T-helper 2 cell treated with Interferon-gamma antibody and Interleukin-4, amounts not matched to agents 5 μg/mL and 100 μg/mL, for 36 hours (primary cell): Measurements from ENCODE around the gene NPEPPS.

Source experiments
- DNase-seq: peaks from one replicate; pipeline ENCODE4 v3.0.0; 2021; ENCODE audit warnings: low spot score
- H3K27ac Mint-ChIP-seq: one replicate; pipeline ENCODE4 v1.8.0; 2021; ENCODE audit warnings: mild to moderate bottlenecking, mixed read lengths
- H3K27me3 Mint-ChIP-seq: one replicate; pipeline ENCODE4 v1.8.0; 2021; ENCODE audit warnings: low read depth, mixed read lengths
- H3K36me3 Mint-ChIP-seq: one replicate; pipeline ENCODE4 v1.8.0; 2021; ENCODE audit warnings: low read depth, mixed read lengths
- H3K4me1 Mint-ChIP-seq: one replicate; pipeline ENCODE4 v1.8.0; 2021; ENCODE audit warnings: low read depth, mixed read lengths
- H3K4me3 Mint-ChIP-seq: one replicate; pipeline ENCODE4 v1.8.0; 2022; ENCODE audit warnings: mild to moderate bottlenecking, moderate library complexity, mixed read lengths
- H3K9me3 Mint-ChIP-seq: one replicate; pipeline ENCODE4 v1.8.0; 2021; ENCODE audit warnings: mixed read lengths

The NPEPPS gene

DNA sequence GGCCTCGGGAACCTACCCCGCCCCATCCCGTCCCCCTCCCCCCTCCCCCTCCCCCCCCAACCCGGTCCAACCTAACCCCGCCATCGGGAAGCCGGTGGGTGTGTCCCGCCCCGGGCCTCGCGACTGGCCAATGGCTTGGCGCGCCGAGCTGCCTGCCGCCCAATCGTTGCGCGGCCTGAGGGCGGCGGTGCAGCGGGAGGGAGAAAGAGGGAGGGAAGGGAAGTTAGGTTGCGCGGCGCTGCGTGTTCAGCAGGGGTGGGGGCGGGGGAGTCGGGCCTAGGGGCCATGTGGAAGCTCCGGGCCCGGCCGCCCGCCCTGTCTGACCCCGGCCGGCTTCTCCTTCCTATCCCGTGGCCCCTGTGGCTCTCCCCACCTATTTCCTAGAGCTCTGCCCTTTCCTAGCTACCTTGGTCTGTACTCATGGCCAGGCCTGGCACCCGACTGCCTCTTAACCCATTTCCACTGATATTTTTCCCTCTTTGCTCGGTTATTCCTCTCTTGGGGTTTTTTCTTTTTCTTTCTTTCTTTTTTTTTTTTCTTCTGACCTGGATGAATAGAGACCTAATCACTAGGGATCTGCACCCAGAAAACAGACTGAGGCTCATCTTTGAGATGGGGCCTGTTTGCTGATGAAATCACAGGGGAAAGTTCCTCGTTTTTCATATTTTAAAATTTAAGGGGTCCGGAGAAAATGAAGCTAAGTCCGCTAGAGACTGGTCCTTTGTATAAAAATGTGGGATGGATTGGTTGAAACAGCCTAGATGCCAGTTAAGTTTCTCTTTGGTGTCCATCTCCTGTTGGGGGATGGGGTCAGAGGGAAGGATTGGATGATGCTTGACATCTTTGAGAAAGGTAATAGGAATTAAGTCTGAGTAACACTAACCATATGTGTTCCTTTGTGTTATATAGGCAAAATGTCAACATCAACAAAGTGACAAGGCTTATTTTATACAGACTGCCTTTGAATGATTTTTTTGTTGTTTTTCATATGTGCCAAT is 119.9 kb downstream of the NPEPPS start:
- H3K4me3 Mint-ChIP-seq, result peak overlapping the region; percentile 93
- DNase-seq, result peak; percentile 97
- peaks cover 52% of the 10 kb centered on the region for H3K4me1 Mint-ChIP-seq
- H3K27me3 Mint-ChIP-seq, result no peaks in the 10 kb centered on the region
- no peaks in the 10 kb centered on the region for H3K9me3 Mint-ChIP-seq
- H3K36me3 Mint-ChIP-seq, result peaks cover 55% of the 10 kb centered on the region
- H3K27ac Mint-ChIP-seq, result peak overlapping the region; percentile 86

DNA sequence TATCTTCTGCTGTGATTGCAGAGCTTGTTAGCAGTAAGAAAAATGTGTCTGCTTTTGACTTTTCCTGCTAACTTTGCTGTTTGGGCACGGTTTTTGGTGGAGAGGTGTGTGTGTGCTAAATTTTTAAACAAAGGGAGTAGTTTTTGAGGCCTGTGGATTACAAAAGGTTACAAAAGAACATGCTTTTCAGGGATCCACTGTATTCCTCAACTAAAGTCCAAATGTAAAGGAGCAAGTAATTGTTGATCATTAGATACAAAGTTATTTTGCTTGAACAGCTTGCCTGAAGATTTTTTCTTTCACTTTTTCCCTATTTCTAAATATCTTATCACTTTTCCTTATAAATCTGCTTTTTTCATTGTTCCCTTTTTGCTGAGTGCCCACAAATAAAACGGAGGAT is 120.8 kb downstream of the NPEPPS start:
- Mint-ChIP-seq H3K4me3 (peak overlapping the region; percentile 93), H3K9me3 (no peaks in the 10 kb centered on the region), H3K27ac (peak overlapping the region; percentile 55), H3K27me3 (no peaks in the 10 kb centered on the region), H3K36me3 (peaks cover 62% of the 10 kb centered on the region), H3K4me1 (peaks cover 56% of the 10 kb centered on the region)
- DNase-seq, result no peak

- DNase-seq, result no peak
- H3K9me3 Mint-ChIP-seq, result no peaks in the 10 kb centered on the region
- H3K27me3 Mint-ChIP-seq, result no peaks in the 10 kb centered on the region
- H3K4me3 Mint-ChIP-seq, result peak overlapping the region; percentile 93
- peaks cover 57% of the 10 kb centered on the region for H3K4me1 Mint-ChIP-seq
- H3K36me3 Mint-ChIP-seq, result peaks cover 69% of the 10 kb centered on the region
- peak overlapping the region; percentile 31 for H3K27ac Mint-ChIP-seq
Measured at GRCh38 chr17:47652570-47652969, 121.7 kb downstream of the NPEPPS start.

- no peak for DNase-seq
- Mint-ChIP-seq H3K27ac (peak overlapping the region; percentile 28), H3K4me1 (peaks cover 58% of the 10 kb centered on the region), H3K4me3 (peak overlapping the region; percentile 68), H3K9me3 (no peaks in the 10 kb centered on the region), H3K36me3 (peaks cover 77% of the 10 kb centered on the region), H3K27me3 (no peaks in the 10 kb centered on the region)
Measured at GRCh38 chr17:47653442-47653841, 122.5 kb downstream of the NPEPPS start.

DNA sequence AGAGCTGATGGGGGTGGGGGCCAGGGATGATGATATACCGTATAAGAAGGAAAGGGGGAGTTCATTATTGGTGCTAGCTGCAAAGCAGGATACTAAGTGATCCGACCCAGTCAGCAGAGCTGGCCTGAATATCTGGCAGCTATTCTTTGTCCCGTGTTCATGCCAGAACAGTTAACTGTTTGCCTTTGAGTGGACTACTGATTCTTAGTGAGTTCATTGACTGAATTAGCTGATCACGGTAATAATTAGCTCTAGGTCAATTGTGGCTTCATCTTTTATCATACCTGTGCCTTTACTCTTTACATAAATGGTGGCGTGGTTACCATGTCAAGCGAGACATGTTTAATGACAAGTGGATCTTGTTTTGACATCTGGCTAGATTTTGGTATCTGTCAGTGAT is 124.1 kb downstream of the NPEPPS start:
- H3K36me3 Mint-ChIP-seq, result peaks cover 80% of the 10 kb centered on the region
- peaks cover 62% of the 10 kb centered on the region for H3K4me1 Mint-ChIP-seq
- no peaks in the 10 kb centered on the region for H3K9me3 Mint-ChIP-seq
- no peak for DNase-seq
- H3K27ac Mint-ChIP-seq, result peak overlapping the region; percentile 31
- H3K27me3 Mint-ChIP-seq, result no peaks in the 10 kb centered on the region
- peak overlapping the region; percentile 26 for H3K4me3 Mint-ChIP-seq

DNA sequence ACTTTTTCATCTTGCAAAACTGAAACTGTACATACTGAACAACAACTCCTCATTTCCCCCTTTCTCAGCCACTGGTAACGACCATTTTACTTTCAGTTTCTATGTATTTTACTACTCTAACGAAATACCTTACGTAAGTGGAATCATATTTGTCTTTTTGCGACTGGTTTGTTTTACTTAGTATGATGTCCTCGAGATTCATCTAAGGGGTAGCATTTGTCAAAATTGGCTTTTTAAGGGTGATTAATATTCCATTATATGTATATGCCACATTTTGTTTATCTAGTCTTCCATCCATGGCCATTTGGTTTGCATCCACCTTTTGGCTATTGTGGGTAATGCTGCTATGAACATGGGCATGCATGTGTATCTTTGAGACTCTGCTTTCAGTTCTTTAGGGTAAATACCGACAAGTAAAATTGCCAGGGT is 129.2 kb downstream of the NPEPPS start:
- H3K4me1 Mint-ChIP-seq, result peaks cover 41% of the 10 kb centered on the region
- H3K27ac Mint-ChIP-seq, result peak overlapping the region; percentile 94
- no peak for DNase-seq
- no peaks in the 10 kb centered on the region for H3K27me3 Mint-ChIP-seq
- peaks cover 75% of the 10 kb centered on the region for H3K36me3 Mint-ChIP-seq
- no peaks in the 10 kb centered on the region for H3K9me3 Mint-ChIP-seq
- H3K4me3 Mint-ChIP-seq, result peak overlapping the region; percentile 83

DNA sequence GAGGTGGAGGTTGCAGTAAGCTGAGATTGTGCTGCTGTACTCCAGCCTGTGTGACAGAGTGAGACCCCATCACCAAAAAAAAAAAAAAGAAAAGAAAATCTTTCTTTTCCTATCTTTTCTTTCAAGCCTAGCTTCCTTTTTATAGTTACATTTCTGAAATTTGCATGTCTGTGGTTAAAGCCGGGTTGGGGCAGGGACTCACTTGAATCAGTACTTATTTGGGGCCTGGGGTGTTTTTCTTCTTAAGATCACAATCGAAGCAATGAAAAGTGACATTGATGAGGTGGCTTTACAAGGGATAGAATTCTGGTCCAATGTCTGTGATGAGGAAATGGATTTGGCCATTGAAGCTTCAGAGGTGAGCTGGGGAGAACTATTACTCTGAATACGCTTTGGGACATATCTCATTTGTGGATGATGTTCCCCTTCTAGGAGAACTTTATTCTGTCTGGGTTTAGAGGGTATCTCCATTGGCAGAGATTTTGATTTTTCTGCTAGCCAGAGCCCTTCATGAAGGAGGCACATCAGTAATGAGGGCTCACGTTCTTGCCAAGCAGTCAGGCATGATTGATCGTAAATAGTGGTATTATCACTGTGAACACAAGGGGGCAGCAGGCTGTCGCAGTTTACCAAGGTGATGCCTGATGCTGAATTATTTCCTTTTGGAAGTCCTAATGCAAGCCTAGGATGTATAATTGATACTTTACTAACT is 133.2 kb downstream of the NPEPPS start:
- Mint-ChIP-seq H3K36me3 (peaks cover 71% of the 10 kb centered on the region), H3K4me1 (peaks cover 27% of the 10 kb centered on the region), H3K27ac (peak overlapping the region; percentile 72), H3K27me3 (no peaks in the 10 kb centered on the region), H3K4me3 (no peak overlapping the region), H3K9me3 (no peaks in the 10 kb centered on the region)
- peak; percentile 45 for DNase-seq

GRCh38 chr17:47664624-47664941 is 133.7 kb downstream of the NPEPPS start:
- H3K27ac Mint-ChIP-seq, result peak overlapping the region; percentile 72
- DNase-seq, result no peak
- no peak overlapping the region for H3K4me3 Mint-ChIP-seq
- peaks cover 28% of the 10 kb centered on the region for H3K4me1 Mint-ChIP-seq
- H3K9me3 Mint-ChIP-seq, result no peaks in the 10 kb centered on the region
- no peaks in the 10 kb centered on the region for H3K27me3 Mint-ChIP-seq
- peaks cover 76% of the 10 kb centered on the region for H3K36me3 Mint-ChIP-seq

- peak overlapping the region; percentile 60 for H3K27ac Mint-ChIP-seq
- H3K36me3 Mint-ChIP-seq, result peaks cover 79% of the 10 kb centered on the region
- H3K4me3 Mint-ChIP-seq, result no peak overlapping the region
- peaks cover 27% of the 10 kb centered on the region for H3K4me1 Mint-ChIP-seq
- H3K27me3 Mint-ChIP-seq, result no peaks in the 10 kb centered on the region
- no peak for DNase-seq
- H3K9me3 Mint-ChIP-seq, result no peaks in the 10 kb centered on the region
Measured at GRCh38 chr17:47665655-47666054, 134.7 kb downstream of the NPEPPS start.

GRCh38 chr17:47669081-47669480 is 138.2 kb downstream of the NPEPPS start:
- Mint-ChIP-seq H3K36me3 (peaks cover 78% of the 10 kb centered on the region), H3K4me3 (no peak overlapping the region), H3K9me3 (no peaks in the 10 kb centered on the region), H3K27me3 (no peaks in the 10 kb centered on the region), H3K4me1 (peaks cover 29% of the 10 kb centered on the region), H3K27ac (no peak overlapping the region)
- no peak for DNase-seq

DNA sequence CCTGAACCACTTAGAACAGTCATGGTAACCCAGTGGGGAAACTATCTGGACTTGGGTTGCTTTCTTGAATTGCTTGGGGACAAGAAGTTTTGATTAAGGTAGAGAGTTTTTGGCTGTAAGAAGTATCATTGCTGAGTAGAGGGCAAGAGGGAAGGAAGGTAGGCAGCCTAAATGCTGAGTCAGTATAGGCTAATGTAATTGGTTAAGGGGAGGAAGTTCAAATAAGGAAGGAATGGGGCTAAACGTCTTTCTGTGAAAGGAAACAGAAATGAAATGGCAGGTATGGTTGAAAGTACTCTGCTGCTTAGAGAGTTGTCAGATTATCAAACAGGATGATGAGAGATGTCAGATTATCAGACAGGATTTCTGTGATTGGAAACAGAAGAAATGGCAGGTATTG is 139.2 kb downstream of the NPEPPS start:
- Mint-ChIP-seq H3K4me3 (no peak overlapping the region), H3K9me3 (no peaks in the 10 kb centered on the region), H3K27me3 (no peaks in the 10 kb centered on the region), H3K27ac (peak overlapping the region; percentile 64), H3K4me1 (peaks cover 29% of the 10 kb centered on the region), H3K36me3 (peaks cover 84% of the 10 kb centered on the region)
- no peak for DNase-seq
